Eye (tissue), 1 donor: ENCODE data around the gene GDPGP1.

ENCODE experiments used
- DNase-seq: peaks from one replicate; pipeline ENCODE4 v3.0.0-alpha.2; 2015

GDPGP1 gene

DNA sequence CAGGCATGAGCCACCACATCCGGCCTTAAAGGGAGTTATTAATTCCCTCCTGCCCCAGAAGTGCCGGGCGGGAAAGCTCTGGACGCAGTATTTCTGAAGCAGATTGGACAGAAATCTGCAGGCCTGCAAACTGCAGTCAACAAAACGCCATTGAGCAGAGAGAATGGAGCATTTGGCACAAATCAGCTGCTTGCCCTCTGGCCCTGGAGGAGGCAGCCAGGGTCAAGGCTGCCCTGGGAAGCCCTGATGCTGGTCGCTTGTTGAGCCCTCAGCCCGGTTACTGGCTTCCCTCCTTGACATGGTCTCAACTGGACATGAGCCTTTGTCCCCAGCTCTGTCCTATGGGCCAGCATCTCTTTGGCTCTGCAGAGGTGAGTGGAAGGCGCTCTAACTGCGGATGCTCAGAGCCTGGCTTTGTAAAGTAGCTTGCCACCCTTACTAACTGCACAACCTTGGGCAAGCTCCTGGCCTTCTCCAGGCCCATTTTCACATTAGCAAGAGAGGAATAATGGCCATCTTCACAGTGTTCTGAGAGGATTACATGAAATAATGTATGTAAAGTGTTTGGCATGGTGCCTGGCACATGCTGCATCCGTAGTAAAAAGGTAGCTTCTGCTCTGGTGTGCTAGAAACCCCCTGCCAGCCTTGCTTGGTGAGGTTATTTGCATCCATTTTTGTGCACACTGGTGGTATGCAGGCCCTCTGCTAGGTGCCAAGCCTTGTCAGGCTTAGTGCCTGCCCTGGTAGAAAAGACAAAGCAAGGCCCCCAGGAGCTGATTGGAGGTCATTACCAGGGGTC, 28.8 kb upstream of the GDPGP1 start:
- DNase-seq, result no peak

DNA sequence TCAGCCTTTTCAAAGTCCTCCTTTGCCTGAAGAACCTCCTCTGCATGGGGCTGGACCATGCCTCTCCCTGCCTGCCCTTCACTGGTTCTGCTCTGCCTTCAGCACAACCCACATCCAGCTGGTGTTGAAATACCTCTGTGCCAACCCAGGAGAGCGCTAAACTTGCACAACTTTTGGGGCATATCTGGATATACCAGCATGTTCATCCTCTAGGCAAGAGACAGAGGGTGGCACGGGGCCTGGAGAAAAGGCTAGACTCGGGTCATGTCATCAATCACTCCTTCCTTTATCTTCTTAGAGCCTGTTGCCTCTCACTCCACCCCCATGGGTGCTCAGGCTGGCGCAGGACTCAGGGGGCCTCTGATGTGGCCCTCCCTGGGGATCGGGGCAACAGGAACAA, 28.1 kb upstream of the GDPGP1 start:
- no peak for DNase-seq

DNA sequence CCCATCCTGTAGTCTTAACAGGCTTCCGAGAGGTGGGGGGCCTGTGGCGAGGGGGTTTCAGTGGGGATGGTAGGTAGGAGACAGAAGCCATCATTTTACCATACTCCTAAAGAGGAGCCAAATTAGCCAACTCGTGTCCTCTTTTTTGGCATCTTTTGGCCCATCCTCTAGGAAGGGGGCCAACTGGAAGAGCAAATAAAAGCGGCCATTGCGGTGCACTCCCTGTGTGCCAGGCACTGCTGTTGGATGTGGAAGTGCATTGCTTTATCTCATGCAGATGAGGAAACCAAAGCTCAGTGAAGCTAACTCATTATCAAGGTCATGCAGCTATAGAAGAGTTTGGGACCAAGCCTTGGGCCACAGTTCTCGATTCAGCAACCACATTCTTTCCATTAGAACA, 26.8 kb upstream of the GDPGP1 start:
- DNase-seq, result no peak

DNA sequence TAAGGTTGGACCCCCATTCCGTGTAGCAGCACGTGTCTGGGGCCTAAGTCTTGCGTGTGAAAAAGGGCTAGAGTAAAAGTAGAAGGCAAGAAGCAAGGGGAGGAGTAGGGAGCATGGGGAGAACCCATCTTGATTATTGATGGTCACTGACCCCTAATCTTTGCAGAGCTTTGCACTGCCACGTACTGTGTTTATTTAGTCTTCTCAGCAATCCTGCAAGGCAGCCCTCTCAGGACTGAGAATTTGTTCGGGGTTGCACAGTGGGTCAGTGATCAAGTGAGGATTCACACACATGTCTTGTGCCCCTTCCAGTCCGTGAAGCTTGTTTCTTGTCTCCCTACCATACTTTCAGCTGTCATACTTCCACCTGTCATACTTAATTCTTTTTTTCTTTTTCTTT, 25.7 kb upstream of the GDPGP1 start:
- no peak for DNase-seq

DNA sequence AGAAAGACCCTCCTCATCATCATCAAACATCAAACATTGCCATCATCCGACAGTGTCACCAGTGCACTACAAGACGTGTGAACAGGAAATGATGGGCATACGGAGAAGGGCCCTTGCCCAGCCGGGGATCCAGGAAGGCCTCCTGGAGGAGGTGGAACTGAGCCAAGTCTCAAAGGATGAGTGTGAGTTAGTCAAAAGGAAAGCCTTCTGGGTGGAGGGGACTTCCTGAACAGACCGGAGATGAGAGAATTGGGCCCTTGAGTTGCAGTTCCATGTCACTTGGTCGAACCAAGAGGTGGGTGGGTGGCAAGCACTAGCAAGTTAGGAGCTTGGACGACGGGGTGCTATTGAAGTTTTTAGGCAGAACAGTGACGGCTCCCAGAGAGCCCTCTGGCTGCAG, 24.4 kb upstream of the GDPGP1 start:
- DNase-seq, result no peak

DNA sequence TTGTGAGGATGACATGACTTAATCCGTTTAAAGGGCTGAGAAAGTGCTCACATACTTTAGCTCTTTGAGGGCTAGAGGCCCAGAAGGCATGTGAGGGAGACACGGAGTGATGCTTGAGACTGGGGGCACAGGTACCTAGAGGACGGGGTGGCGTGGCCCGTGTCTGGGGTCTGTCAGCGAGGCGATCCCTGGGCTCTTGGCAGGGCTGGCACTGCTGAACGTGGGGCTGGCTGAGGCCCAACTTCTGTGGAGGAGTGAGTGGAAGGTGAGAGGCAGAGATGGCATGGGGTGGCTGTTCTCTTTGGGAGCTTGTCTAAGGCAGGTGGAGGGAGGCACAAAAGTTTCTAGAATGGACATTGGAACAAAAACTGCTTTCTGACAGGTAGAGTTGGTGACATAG, 23.4 kb upstream of the GDPGP1 start:
- no peak for DNase-seq

DNA sequence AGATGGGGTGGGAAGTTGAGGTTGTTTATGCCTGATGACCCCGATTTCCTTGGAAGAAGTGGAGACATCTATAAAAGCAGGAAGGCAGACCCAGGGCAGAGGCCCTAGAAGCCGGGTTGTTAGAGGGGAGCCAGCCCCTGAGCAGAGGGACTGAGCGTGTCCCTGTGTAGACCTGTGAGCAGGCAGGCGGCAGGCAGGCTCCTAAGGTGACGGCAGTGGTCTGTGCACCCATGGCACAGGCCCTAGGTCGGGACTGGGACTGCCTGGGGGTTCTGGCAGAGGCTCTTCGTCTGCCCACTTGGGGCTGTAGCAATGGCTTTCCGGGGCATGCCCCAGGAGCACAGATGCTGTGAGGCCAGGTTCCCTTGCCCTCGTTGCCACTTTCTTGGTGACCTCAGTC, 23.0 kb upstream of the GDPGP1 start:
- DNase-seq, result no peak

DNA sequence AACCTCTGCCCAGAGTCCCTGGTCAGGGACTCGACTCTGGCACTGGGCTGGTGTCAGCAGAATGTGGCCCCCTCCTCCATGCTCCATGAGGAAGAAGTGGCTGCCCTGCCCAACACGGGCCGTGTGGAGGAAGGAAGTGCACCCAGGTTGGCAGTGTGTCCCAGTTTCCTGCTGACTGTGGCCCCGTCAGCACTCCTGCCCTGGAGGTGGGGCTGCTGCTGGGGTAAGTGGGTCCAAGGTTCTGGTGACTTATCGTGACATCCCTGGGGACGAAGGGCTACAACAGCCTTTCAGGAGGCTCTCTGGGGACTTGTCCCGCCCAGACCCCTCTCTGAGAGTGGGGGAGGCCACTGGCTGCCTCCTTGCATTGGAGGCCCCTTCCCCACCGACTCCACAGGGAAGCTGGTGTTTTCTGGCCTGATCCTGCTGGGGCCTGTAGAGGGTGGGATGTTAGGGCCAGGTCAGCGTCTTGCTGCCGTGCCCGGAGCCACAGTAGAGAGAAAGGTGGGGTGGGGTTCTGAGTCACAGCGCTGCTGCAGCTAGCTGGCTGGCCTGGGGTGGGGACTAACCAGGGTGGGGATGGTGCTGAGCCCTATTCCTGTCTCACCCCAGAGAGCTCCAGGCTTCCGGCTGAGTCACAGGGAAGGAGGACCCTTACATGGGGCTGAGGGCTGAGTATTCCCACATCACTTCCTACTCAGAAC, 22.4 kb upstream of the GDPGP1 start:
- no peak for DNase-seq

DNA sequence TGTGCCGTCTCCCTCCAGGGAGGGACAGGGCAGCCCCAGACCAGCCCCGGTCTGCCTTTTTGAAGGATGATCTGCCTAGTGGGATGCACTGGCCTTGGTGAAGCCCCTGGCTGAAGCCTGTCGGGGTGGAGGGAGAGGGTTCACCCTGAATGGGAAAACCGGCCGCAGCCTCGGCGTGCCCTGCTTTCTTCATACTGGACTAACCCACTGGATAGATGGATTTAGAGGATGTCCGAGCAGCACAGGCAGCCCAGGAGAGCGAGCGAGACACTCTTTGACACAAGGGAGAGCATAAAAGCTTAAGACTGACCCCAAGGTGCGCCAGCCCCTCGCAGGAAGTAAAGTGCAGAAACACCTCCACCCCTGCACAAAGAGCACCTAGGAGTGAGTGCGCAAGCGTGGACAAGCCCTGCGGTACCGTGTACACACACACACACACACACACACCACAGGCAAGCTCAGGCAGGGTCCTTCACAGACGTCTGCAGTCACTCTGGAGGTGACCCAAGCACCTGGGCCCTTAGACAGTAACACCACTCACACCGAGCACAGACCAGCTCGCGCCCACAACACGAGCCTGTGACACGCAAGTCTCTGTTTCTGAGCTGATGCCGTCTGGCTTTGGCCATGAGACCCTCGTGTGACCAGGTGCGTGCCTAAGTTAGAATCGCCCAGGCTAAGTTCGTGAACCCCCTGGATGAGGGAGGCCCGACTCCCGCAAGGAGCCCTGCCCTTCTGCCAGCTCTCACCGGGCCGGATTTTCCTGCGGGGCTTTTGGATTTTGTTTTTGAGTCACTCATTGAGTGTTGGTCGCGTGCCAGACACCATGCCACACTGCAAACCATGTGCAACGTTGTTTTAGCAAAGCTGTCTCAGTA, 21.5 kb upstream of the GDPGP1 start:
- DNase-seq, result no peak

DNA sequence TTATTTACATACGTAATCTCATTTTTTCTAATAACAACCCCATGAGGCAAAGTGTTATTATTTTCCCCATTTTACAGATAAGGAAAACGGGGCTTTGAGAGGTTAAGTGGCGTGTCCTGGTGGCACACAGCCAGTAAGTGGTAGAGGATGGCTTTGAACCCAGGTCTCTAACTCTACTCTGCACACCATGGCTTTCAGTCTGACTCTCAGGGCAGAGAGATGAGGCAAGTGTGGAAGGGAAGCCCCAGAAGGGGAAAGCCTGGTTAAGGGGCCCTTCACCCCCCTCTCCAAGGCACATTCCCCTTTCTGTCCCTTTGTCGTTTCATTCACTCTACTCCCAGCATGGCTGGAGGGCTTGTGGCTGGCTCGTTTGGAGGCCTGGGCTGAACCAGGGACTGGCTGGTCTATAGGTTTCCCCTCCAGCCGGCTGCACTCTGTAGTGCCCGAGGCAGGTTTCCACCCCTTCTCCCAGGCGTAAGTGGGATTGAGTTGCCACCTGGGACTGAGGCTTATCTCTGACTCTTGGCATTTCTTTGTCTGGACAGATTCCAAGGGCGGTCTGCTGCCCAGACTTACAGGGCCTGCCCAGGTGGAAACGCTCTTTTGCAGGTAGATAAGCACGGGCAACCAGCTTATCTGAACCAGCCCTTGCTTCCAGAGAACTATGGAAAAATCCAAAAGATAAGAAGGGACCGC, 20.7 kb upstream of the GDPGP1 start:
- DNase-seq, result no peak

DNA sequence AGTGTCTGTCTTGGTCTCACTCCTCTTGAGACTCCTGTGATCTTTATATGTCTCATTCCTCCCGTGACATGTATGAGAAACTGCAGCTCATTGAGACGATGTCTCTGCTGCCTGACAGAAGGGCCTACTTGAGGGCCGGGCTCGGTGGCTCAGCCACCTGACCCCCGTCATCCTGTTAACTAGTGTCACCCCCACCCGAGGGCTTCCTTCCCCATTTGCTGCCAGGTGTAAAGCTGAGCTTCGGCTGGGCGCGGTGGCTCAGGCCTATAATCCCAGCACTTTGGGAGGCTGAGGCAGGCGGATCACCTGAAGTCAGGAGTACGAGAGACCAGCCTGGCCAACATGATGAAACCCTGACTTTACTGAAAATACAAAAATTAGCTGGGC, 20.2 kb upstream of the GDPGP1 start:
- no peak for DNase-seq

DNA sequence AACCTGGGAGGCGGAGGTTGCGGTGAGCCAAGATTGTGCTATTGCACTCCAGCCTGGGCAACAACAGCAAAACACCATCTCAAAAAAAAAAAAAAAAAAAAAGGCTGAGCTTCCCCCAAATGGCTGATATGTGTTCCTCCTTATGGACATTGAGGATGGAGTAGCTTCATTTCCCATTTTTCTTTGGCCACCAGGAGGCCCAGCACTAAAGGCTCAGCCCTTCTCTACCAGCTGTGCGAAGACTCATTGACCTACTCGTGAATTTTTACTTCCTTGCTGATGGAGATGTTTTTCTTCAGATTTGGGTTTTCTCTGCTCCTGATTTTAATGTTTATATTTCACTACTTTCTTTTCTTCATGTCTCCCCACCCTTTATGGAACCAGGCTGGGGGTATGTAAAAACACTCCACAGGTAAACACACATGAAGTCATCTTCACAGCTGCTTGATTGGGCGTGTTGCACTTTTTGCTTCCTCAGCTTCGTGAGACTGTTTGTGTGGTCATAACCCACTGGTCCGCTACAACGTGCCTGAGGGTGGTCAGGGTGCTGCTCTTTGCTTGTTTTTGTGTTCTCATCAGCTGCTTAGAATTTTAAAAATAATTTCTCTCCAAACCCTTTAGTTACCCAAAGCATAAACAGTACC, 19.3 kb upstream of the GDPGP1 start:
- no peak for DNase-seq

DNA sequence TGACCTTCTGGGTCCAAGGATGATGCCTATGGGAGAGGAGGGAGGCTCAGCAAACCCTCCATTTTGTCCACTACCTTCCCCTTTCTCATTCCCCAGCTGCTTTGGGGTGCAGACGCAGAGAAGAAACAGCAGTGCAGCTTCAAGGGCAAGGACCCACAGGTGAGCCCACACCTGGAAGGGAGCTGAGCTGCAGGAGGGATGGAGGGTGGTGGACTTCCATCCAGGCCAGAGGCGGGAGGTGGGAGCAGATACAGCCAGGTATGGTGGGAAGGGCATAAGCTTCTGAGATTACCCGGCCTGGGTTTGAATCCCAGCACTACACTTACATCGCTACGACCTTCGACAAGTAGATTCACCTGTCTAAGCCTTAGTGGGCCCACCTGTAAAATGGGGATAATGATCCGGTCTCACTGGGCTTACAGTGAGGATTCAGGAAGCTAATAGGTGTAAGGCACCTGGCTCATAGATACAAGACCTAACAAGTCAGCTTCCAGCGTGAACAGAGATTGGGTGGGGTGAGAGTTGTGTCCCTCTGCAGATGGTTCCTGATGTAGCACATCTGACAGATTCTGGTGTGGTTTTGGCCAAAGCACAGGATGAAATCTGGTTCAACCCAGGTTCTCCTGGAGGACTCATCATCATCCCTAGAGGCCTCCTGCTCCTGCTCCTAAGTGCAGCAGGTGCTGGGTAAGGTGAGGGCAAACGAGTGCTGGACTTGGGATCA, 16.2 kb upstream of the GDPGP1 start:
- DNase-seq, result no peak

DNA sequence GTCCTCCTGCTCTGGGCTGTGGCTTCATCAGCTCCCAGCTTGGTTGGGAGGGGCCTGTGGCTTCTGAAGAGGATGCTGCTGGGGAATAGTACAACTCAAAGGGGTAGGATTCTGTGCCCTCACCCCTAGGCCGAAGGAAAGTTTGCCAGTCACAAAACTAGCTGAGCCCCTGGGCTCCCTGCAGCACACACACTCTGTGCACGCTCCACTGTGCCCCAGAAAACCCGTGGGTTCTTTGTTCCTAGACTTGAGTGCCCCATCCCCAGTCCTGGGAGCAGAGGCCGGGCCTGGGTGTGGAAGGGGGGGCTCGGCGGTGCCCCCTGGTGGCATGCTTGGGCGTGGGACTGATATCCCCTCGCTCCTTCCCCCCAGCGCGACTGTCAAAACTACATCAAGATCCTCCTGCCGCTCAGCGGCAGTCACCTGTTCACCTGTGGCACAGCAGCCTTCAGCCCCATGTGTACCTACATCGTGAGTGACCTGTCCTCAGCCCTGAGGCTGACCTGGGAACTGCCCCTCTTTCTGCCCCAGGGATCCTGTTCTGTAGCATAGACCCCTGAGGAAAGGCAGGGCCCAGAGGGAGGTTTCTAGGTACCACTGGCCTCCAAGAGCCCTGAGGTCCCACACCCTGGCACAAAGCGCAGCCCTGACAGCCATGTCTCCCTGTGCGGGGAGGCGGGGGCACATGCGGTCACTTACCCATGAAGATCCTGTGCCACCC, 14.4 kb upstream of the GDPGP1 start:
- peak; percentile 62 for DNase-seq

DNA sequence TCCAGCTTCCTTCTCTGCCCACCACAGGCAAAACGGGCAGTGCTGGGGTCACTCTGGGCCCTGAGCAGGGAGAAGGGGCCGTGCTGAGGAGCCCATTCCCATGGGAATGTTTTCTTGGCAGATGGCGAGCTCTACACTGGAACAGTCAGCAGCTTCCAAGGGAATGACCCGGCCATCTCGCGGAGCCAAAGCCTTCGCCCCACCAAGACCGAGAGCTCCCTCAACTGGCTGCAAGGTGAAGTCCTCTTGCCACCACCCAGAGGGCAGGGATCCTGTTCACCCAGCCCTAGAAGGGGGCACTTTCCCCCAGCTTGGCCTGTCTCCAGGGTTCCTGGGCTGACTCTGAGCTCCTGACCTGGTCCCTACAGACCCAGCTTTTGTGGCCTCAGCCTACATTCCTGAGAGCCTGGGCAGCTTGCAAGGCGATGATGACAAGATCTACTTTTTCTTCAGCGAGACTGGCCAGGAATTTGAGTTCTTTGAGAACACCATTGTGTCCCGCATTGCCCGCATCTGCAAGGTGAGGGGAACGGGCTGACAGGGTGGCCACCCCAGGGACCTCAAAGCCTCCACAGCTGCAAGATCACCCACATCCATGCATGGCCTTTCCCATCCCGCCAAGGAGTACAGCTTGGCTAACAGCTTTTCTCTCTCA, 12.6 kb upstream of the GDPGP1 start:
- peak; percentile 73 for DNase-seq

DNA sequence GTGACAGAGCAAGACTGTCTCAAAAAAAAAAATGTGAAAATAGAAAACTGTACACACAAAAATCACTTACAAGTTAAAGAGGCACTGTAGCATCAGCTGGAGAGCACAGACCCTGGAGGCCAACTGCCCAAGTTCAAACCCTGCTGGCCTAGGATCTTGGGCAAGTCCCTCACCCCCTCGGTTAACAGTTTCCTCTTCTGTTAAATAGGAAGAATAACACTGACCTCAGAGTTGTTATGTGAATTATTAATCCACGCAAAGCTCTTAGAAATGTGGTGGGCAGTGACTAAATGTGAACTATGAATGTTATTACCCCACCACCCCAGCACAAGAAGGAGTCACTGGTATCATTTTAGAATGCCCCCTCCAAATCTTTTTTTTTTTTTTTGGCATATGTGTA, 11.5 kb upstream of the GDPGP1 start:
- DNase-seq, result no peak

DNA sequence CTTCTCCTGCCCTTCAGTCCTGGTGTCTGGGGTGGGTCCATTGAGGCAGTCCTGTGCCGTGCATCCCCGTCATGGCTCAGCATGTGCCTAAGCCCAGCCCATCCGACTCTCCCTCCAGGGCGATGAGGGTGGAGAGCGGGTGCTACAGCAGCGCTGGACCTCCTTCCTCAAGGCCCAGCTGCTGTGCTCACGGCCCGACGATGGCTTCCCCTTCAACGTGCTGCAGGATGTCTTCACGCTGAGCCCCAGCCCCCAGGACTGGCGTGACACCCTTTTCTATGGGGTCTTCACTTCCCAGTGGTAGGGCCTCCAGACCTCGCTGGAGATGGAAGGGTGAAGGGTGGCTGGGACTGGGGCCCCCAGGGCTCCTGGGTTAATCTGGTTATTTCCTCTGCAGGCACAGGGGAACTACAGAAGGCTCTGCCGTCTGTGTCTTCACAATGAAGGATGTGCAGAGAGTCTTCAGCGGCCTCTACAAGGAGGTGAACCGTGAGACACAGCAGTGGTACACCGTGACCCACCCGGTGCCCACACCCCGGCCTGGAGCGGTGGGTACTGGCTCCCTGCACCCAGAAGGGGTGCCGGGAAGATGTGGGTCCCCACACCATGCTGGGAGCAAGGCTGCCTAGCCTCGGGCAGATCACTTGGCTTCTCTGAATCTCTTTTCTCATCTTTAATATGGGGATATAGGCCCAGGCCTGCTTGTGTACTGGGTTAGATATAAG, 10.4 kb upstream of the GDPGP1 start:
- no peak for DNase-seq

DNA sequence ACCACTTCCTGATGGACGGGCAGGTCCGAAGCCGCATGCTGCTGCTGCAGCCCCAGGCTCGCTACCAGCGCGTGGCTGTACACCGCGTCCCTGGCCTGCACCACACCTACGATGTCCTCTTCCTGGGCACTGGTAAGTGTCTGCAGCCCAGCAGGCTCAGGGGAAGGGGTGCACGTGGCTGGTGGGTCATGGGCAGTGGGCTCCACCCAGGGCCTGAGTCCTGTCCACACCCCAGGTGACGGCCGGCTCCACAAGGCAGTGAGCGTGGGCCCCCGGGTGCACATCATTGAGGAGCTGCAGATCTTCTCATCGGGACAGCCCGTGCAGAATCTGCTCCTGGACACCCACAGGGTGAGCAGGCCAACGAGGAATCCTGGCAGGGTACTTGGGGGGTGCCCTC, 9.0 kb upstream of the GDPGP1 start:
- DNase-seq, result no peak

DNA sequence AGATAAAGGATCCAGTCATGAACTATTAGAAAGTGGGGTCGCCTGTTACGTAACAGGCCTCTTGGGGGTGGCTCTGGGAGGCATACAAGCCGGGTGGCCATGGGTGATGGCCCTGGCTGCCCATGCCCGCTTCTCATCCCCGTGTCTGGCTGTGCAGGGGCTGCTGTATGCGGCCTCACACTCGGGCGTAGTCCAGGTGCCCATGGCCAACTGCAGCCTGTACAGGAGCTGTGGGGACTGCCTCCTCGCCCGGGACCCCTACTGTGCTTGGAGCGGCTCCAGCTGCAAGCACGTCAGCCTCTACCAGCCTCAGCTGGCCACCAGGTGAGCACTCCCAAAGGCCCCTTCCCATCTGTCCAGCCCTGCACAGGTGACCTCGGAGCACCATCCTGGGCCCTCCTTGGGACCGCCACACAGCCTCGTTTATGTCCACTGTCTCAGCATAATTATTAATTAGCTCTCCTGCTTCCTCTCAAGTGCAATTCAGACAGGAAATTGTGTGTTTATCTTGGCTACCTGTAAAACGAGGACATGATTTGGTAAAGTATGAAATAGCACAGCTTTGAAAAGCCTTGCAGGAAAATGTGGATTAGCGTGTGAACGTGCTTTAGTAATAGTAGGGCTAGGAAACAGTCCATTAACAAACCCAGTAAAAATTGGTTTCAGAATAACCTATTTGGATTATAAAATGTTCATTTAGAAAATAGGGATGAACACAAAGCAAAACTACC, 8.3 kb upstream of the GDPGP1 start:
- no peak for DNase-seq
